Measurements from ENCODE around the gene PBX1. TPM values are rescaled to one million over a fixed set of nuclear protein-coding genes. Genes with fewer than 3 reads are reported as not detected.

PBX1 gene
- polyA plus RNA-seq, 1 donor (not counting 4 experiments of a cell fraction or from before 2014, with no cell fraction given), result 2.2 TPM

GRCh38 chr1:164868990-164869389 lies 310.0 kb downstream of the PBX1 start:
- DNase-seq (ENCODE audit: low read depth, low spot score), result no peak
- Histone ChIP-seq H3K27me3 (ENCODE audit: control insufficient read depth, extremely low read depth, insufficient read depth, low read length) (no peaks in the 10 kb centered on the region), H3K79me2 (ENCODE audit: control insufficient read depth, insufficient read depth, low read length) (no peaks in the 10 kb centered on the region)

GRCh38 chr1:164875518-164875917 lies 316.5 kb downstream of the PBX1 start:
- H4K20me1 ChIP-seq (ENCODE audit: control insufficient read depth, extremely low read depth, insufficient read depth, low read length), result no peaks in the 10 kb centered on the region
- H3K9ac ChIP-seq (ENCODE audit: control insufficient read depth, extremely low read depth, insufficient read depth, low read length), result no peak overlapping the region
- no peak for TF ChIP-seq EZH2 (IDR thresholded peaks at IDR 0.05; ENCODE audit: low read length)
- TF ChIP-seq, protein P1, sequence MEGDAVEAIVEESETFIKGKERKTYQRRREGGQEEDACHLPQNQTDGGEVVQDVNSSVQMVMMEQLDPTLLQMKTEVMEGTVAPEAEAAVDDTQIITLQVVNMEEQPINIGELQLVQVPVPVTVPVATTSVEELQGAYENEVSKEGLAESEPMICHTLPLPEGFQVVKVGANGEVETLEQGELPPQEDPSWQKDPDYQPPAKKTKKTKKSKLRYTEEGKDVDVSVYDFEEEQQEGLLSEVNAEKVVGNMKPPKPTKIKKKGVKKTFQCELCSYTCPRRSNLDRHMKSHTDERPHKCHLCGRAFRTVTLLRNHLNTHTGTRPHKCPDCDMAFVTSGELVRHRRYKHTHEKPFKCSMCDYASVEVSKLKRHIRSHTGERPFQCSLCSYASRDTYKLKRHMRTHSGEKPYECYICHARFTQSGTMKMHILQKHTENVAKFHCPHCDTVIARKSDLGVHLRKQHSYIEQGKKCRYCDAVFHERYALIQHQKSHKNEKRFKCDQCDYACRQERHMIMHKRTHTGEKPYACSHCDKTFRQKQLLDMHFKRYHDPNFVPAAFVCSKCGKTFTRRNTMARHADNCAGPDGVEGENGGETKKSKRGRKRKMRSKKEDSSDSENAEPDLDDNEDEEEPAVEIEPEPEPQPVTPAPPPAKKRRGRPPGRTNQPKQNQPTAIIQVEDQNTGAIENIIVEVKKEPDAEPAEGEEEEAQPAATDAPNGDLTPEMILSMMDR (optimal IDR thresholded peaks at IDR 0.05 in 1 of 3, IDR thresholded peaks at IDR 0.05 in 1 of 3, conservative IDR thresholded peaks at IDR 0.05 in 1 of 3; ENCODE audit: extremely low read depth in 1 of 3, insufficient read depth in 2 of 3, low read length in 3 of 3), result no peak
- H3K36me3 ChIP-seq (ENCODE audit: control insufficient read depth in 2 of 2, extremely low read depth in 1 of 2, insufficient read depth in 2 of 2, low read length in 2 of 2), result no peaks in the 10 kb centered on the region
- FAIRE-seq (no peak), DNase-seq (ENCODE audit: low read depth, low spot score) (no peak)
- no peak overlapping the region for H3K4me3 ChIP-seq (ENCODE audit: control insufficient read depth in 2 of 3, extremely low read depth in 1 of 3, insufficient read depth in 2 of 3, low read depth in 1 of 3, low read length in 3 of 3)
- H3K4me2 ChIP-seq (ENCODE audit: control insufficient read depth, extremely low read depth, insufficient read depth, low read depth, low read length), result no peak overlapping the region
- no peaks in the 10 kb centered on the region for H3K9me3 ChIP-seq (ENCODE audit: control insufficient read depth, low read depth, low read length)
- H3K27ac ChIP-seq (ENCODE audit: control insufficient read depth, insufficient read depth, low read length), result no peak overlapping the region
- H2AFZ ChIP-seq (ENCODE audit: control insufficient read depth, low read length), result no peak overlapping the region
- H3K79me2 ChIP-seq (ENCODE audit: control insufficient read depth, insufficient read depth, low read length), result no peaks in the 10 kb centered on the region
- dilution Hi-C loops (cut with MboI; ENCODE audit: extremely low pct_ligation_motif_present, low sequenced_read_pairs), result no loop called here
- H3K27me3 ChIP-seq (ENCODE audit: control insufficient read depth, extremely low read depth, insufficient read depth, low read length), result no peaks in the 10 kb centered on the region
- H3K9me1 ChIP-seq (ENCODE audit: control insufficient read depth, extremely low read depth, insufficient read depth, low read length), result no peaks in the 10 kb centered on the region
- H3K4me1 ChIP-seq (ENCODE audit: control insufficient read depth, extremely low read depth, insufficient read depth, low read length), result no peaks in the 10 kb centered on the region

More at GRCh38 chr1:164868990-164869389, 310.0 kb downstream of the PBX1 start:
- H3K9ac ChIP-seq (ENCODE audit: control insufficient read depth, extremely low read depth, insufficient read depth, low read length), result no peak overlapping the region
- no peak overlapping the region for H3K4me2 ChIP-seq (ENCODE audit: control insufficient read depth, extremely low read depth, insufficient read depth, low read depth, low read length)
- H3K4me3 ChIP-seq (ENCODE audit: control insufficient read depth in 2 of 3, extremely low read depth in 1 of 3, insufficient read depth in 2 of 3, low read depth in 1 of 3, low read length in 3 of 3), result no peak overlapping the region
- H2AFZ ChIP-seq (ENCODE audit: control insufficient read depth, low read length), result no peak overlapping the region
- H4K20me1 ChIP-seq (ENCODE audit: control insufficient read depth, extremely low read depth, insufficient read depth, low read length), result no peaks in the 10 kb centered on the region
- no peaks in the 10 kb centered on the region for H3K36me3 ChIP-seq (ENCODE audit: control insufficient read depth in 2 of 2, extremely low read depth in 1 of 2, insufficient read depth in 2 of 2, low read length in 2 of 2)
- dilution Hi-C loops (cut with MboI; ENCODE audit: extremely low pct_ligation_motif_present, low sequenced_read_pairs), result no loop called here
- H3K4me1 ChIP-seq (ENCODE audit: control insufficient read depth, extremely low read depth, insufficient read depth, low read length), result no peaks in the 10 kb centered on the region
- TF ChIP-seq, protein P1 (optimal IDR thresholded peaks at IDR 0.05 in 1 of 3, IDR thresholded peaks at IDR 0.05 in 1 of 3, conservative IDR thresholded peaks at IDR 0.05 in 1 of 3; ENCODE audit: extremely low read depth in 1 of 3, insufficient read depth in 2 of 3, low read length in 3 of 3), result no peak
- TF ChIP-seq EZH2 (IDR thresholded peaks at IDR 0.05; ENCODE audit: low read length), result no peak
- H3K27ac ChIP-seq (ENCODE audit: control insufficient read depth, insufficient read depth, low read length), result no peak overlapping the region
- H3K9me3 ChIP-seq (ENCODE audit: control insufficient read depth, low read depth, low read length), result no peaks in the 10 kb centered on the region
- no peak for FAIRE-seq
- no peaks in the 10 kb centered on the region for H3K9me1 ChIP-seq (ENCODE audit: control insufficient read depth, extremely low read depth, insufficient read depth, low read length)
